ENCODE data around the gene HEXD. TPM values are rescaled to one million over a fixed set of nuclear protein-coding genes. Genes with fewer than 3 reads are reported as not detected.
A peak's percentile ranks its signal among the peaks of the same experiment; 100 is the strongest.
"Not testable (repeated sequence)": the region's sequence is repeated elsewhere in the genome, so short reads cannot be mapped to it uniquely, and the experiment has no call there.

HEXD gene
- total RNA-seq, 1 donor from 2014 or later, result 49.7 TPM

GRCh38 chr17:82372249-82373071 is 45.7 kb upstream of the HEXD start:
- H3K9me3 Mint-ChIP-seq, result no peaks in the 10 kb centered on the region
- no peaks in the 10 kb centered on the region for H3K36me3 Mint-ChIP-seq
- H3K27me3 Mint-ChIP-seq, result peaks cover 29% of the 10 kb centered on the region
- TF ChIP-seq CTCF (conservative IDR thresholded peaks at IDR 0.05), result peak; percentile 28
- peak overlapping the region; percentile 48 for H3K4me3 Mint-ChIP-seq
- DNase-seq (ENCODE audit: extremely low spot score, unreplicated experiment), result no peak
- H3K4me1 Mint-ChIP-seq (ENCODE audit: unreplicated experiment), result peaks cover 18% of the 10 kb centered on the region
- H3K27ac Mint-ChIP-seq, result no peak overlapping the region

GRCh38 chr17:82373072-82373452 is 45.1 kb upstream of the HEXD start:
- H3K36me3 Mint-ChIP-seq; H3K27ac Mint-ChIP-seq; H3K9me3 Mint-ChIP-seq; DNase-seq (ENCODE audit: extremely low spot score, unreplicated experiment): not testable (repeated sequence)
- peaks cover 11% of the 10 kb centered on the region for H3K4me1 Mint-ChIP-seq (ENCODE audit: unreplicated experiment)
- H3K27me3 Mint-ChIP-seq, result peaks cover 28% of the 10 kb centered on the region
- peak overlapping the region; percentile 48 for H3K4me3 Mint-ChIP-seq

GRCh38 chr17:82373731-82374625 is 44.2 kb upstream of the HEXD start:
- H3K9me3 Mint-ChIP-seq, result no peaks in the 10 kb centered on the region
- H3K27ac Mint-ChIP-seq, result no peak overlapping the region
- peak overlapping the region; percentile 48 for H3K4me3 Mint-ChIP-seq
- DNase-seq (ENCODE audit: extremely low spot score, unreplicated experiment), result no peak
- H3K36me3 Mint-ChIP-seq, result no peaks in the 10 kb centered on the region
- H3K27me3 Mint-ChIP-seq, result peaks cover 30% of the 10 kb centered on the region
- no peak for TF ChIP-seq CTCF (conservative IDR thresholded peaks at IDR 0.05)
- H3K4me1 Mint-ChIP-seq (ENCODE audit: unreplicated experiment), result peaks cover 9% of the 10 kb centered on the region

GRCh38 chr17:82374626-82375331 is 43.4 kb upstream of the HEXD start:
- Mint-ChIP-seq H3K27me3 (peaks cover 28% of the 10 kb centered on the region), H3K4me1 (ENCODE audit: unreplicated experiment) (peaks cover 9% of the 10 kb centered on the region), H3K9me3 (no peaks in the 10 kb centered on the region), H3K36me3 (no peaks in the 10 kb centered on the region), H3K4me3 (no peak overlapping the region), H3K27ac (no peak overlapping the region)
- no peak for TF ChIP-seq CTCF (conservative IDR thresholded peaks at IDR 0.05)
- DNase-seq (ENCODE audit: extremely low spot score, unreplicated experiment), result no peak

GRCh38 chr17:82375359-82376041 is 42.6 kb upstream of the HEXD start:
- Mint-ChIP-seq H3K27me3 (peaks cover 28% of the 10 kb centered on the region), H3K4me3 (no peak overlapping the region), H3K27ac (no peak overlapping the region), H3K36me3 (no peaks in the 10 kb centered on the region), H3K4me1 (ENCODE audit: unreplicated experiment) (peaks cover 9% of the 10 kb centered on the region), H3K9me3 (no peaks in the 10 kb centered on the region)
- no peak for TF ChIP-seq CTCF (conservative IDR thresholded peaks at IDR 0.05)
- no peak for DNase-seq (ENCODE audit: extremely low spot score, unreplicated experiment)
